Measurements from ENCODE around the gene OR4D2.

The OR4D2 gene

GRCh38 chr17:58207451-58207850, 40.7 kb downstream of the OR4D2 start:
- DNase-seq (ENCODE audit: extremely low read depth in 1 of 2, low read depth in 1 of 2) = no peak

DNA sequence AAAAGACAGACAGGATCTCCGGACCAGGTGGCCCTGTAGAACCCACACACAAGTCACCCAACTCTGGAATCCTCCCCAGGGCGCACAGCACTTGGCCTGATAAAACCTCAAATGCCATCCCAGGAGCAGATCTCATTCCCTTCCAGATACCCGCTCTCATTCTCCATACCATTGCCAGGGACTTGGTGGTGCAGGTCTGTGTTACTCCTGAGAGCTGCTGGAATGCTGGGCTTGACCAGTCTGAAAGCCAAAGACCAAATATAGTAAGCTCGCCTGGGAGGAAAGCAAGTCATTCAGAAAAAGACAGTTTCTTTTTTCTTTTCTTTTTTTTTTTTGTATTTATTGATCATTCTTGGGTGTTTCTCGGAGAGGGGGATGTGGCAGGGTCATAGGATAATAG, 41.6 kb downstream of the OR4D2 start:
- no peak for DNase-seq (ENCODE audit: extremely low read depth in 1 of 2, low read depth in 1 of 2)

- DNase-seq (ENCODE audit: extremely low read depth in 1 of 2, low read depth in 1 of 2) = no peak
Measured at GRCh38 chr17:58210922-58211321, 44.1 kb downstream of the OR4D2 start.

GRCh38 chr17:58215685-58216084, 48.9 kb downstream of the OR4D2 start:
- no peak for DNase-seq (ENCODE audit: extremely low read depth in 1 of 2, low read depth in 1 of 2)

- DNase-seq (ENCODE audit: extremely low read depth in 1 of 2, low read depth in 1 of 2) = no peak
Measured at GRCh38 chr17:58217766-58218165, 51.0 kb downstream of the OR4D2 start.

DNA sequence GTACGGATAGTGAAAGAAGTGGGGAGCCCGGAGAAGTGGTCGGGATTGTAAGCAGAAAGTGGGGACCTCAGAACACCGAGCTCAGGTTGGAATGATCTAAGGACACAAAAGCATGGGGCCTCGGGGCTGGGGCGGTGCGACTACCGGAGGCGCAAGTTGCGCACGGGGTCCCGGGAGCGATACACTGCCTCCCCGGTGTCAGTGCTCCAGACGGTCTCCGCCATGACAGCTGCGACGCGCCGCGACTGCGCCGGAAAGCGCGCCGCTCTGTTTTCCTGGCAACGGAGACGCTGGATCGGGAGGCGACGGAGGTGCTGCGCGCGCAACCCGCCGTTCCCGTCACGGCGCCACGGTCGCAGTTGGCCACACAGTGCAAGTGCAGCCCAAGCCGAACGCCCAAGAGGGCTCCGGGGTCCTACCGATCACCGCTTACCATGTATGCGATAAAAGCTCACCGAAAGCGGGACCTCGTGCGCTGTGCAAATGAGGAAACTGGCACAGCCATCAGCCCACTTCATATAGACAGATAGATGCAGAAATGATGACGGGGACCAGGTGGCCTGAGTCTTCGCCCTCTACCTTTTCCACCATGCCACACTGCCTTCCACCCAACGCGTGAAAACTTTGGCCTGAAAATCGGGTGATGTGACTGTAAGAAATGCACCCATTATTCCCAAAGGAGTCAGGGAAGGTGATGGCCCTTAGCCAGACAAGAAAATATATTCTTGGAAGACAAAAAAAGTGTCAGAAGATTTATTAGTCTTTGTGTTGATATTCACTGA, 52.4 kb downstream of the OR4D2 start, which contains the start of gene MKS1:
TSS of gene MKS1 (minus strand) at position 249 of the 782 bp plus-strand sequence. CDS start at position 224, 25 bp downstream.
- peak; percentile 92 to 93 for DNase-seq (ENCODE audit: extremely low read depth in 1 of 2, low read depth in 1 of 2)

DNA sequence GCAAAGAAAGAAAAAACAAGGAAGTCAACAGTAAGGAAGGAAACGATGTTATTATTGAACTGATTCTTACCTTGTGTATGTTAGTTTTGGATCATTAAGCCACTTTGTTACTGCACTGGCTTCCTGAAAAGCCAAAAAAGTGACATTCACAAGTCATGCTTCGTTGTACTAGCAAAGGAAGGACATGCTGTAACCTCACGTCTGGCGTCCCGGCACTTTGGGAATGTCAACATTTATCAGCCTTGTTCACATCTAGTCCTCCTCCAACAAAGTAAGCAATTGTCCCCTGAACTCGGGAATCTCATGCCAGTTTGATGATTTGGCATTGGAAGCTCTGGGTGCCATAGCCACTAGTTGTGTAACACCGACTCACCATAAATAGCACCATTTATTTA, 53.0 kb downstream of the OR4D2 start:
- DNase-seq (ENCODE audit: extremely low read depth in 1 of 2, low read depth in 1 of 2) = no peak
